HG03175 (cell line): ENCODE data around the gene ANP32A.

Source experiments
- ATAC-seq: cut with Tn5 transposase; IDR thresholded peaks from one replicate; pipeline ENCODE4 v1.9.1; 2021; ENCODE audit warnings: mild to moderate bottlenecking, moderate library complexity; ENCODE audit not compliant: unreplicated experiment

The ANP32A gene

DNA sequence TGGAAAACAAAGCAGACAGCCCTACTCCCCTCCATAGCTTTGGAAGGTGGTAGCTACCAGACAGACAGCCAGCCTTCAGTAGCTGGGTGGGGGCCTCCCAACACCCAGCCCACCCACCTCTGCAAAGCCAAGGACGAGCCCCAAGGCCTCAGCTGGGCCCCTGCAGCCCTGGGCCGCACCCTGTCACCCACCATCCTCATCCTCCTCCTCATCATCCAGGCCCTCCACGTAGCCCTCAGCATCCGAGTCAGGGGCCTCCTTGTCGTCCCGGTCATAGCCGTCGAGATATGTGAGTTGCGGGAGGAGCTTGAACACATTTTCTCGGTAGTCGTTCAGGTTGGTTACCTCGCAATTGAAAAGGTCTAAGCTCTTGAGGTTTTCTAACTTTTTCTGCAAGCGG lies 36.5 kb downstream of the ANP32A start:
- no peak for ATAC-seq

DNA sequence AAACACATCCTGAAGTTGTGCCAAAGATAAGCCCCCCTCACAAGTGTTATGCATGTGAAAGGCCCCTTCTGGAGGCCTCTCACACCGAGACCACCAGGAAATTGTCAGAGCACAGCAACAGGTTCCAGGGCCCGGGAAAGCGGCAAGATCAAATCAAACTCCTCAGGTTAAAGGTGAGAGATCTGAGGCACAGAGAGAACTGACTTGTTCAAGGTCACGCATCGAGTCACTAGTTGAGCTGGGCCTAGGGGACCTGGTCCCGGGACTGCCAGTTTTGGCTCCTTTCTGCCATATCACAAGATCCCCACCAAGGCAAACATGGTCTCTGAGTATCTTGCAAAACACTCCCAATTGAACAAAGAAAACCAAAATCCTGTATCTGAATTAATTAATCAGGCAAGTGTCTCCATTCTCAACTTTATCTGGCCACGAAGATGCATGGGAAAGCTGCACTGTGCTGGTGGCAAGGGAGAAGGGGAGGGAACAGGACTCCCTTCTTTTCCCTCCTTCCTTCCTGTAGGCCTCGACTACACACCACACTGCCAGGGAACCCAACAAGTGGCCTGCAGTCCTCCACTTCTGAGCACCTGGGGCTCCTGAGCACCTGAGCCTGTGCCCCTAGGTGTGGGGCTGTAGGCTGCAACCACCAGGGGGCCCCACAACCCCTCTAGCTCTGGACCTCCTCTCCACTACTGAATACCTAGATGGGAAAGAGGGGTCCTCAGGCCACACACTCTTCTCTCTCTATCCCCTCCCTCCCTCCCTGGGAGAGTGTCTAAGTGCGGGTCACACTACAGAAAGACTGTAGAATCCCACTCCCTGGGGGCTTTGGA lies 37.3 kb downstream of the ANP32A start:
- peak; percentile 55 for ATAC-seq

DNA sequence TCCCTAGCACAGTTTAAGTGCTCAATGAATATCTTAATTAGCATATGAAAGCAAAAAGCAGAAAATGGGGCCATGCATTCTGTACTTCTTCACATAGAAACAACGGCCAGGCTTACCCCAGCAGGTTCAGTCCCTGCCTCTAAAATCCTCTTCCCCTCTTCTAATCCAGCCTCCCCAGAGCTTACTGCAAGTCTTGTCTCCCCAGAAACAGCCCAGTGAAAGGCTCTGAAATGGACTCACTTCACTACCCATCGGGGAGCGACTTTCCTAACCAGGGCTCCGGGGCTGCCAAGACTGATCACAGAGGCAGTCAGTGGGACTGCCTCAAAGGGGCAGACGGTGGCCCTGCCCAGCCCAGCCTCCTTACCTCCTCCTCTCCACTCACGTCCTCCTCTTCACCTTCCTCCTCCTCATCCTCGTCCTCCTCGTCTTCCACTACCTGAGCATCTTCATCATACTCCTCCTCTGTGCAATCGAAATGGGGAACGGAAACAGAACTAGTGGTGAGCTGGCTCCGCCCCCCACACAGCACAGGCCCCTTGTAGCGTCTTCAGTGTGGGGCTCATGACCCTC lies 38.0 kb downstream of the ANP32A start:
- no peak for ATAC-seq

DNA sequence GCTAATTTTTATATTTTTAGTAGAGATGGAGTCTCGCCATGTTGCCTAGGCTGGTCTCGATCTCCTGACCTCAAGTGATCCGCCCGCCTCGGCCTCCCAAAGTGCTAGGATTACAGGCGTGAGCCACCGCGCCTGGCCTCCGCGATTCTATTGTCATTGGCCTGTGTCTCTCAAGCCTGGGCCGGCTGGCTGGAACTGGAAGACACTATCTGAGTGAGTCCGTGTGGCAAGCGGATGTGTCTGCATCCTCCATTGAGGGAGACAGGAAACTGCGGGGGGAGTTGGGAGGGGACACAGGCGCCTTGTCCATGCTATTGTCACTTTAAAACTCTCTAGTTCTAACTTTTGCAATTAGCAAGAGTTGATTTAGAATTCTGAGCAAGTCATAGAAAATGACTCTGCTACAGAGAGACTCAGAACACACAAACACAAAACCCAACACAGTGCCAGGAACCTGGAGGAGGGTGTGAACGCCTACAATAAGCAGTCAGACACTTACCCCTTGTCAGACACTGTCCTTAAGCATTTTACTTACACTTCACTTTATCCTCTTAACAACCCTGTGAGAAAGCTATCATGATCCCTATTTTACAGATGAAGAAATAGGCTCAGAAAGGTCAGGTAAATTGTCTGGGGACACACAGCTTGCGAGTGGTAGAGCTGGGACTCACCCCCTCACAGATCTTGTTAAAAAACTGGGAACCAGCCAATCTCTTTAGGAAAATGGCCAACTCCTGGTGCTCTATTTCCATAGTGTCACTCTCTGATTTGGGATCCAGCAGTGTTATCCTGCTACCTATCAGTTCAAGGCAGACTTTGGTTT lies 38.7 kb downstream of the ANP32A start:
- no peak for ATAC-seq

DNA sequence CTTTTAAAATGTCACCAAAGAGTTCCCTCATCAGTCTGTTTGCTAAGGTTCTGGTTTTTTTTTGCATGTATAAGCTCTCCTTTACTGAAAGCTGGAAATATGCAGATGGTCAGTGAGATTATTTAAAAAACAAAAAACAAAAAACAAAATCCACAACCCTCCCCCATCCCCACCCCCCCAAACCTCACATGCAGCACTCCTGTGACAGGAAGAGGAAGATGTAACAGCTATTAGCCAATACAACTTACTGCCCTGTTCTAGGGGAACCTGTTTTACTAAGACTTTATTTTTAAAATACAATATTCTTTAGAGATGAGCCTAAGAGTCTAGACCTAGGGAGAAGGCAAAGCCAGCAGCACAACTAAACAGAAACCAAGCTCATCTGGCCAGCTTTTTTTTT lies 39.5 kb downstream of the ANP32A start:
- no peak for ATAC-seq

DNA sequence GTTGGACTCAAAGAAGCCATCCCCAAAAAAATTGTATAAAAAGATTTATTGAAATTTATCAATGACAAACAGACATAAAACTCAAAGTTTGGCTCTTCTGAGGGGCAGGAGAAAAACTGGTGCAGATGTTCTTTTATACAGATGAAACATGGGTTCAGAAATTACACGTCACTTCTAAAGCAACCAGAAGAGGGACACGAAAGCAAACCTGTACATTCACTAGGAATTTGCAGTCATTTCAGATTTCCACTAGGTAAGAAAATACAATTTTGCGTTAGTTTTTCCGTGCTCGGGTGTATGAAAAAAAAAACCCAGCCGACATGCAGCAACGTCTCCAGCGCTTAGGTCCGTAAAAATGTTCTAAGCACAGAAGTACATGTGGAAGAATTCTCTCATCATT lies 41.8 kb downstream of the ANP32A start:
- no peak for ATAC-seq

DNA sequence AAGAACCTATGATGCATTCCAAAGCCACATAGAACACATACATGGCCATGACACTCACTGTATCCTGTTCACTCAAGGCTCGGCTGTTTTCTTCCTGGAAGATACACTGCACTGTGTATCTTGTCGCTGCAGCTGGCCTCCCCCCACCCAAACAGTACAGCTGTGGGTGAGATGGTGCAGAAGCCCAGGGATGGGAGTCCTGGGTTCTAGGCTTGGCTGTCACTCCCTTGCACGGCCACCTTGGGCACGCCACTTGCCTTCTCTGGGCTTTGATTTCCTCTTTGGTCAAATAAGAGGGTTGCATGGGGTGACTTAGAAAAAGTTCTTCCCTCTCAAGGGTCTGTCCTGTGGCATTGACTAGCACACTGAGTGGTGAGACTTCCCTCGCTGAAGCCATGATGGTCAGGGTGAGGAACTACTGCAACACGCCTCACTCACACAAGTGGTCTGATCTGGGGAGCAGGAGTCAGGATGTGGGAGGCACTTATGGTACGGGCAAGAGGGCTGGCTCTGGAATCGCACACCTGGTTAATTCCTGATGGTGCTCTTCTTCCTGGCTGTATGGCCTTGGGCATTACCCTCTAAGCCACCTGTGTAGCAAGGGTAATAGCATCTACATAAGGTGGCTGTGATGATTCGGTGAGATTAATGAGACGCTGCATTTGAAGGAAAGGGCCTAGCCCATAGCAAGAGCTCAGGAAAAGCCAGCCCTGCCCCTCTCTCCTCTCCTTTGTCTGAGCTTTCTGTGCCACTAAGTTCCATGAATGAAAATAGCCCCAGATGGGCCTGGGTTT lies 44.0 kb downstream of the ANP32A start:
- no peak for ATAC-seq

DNA sequence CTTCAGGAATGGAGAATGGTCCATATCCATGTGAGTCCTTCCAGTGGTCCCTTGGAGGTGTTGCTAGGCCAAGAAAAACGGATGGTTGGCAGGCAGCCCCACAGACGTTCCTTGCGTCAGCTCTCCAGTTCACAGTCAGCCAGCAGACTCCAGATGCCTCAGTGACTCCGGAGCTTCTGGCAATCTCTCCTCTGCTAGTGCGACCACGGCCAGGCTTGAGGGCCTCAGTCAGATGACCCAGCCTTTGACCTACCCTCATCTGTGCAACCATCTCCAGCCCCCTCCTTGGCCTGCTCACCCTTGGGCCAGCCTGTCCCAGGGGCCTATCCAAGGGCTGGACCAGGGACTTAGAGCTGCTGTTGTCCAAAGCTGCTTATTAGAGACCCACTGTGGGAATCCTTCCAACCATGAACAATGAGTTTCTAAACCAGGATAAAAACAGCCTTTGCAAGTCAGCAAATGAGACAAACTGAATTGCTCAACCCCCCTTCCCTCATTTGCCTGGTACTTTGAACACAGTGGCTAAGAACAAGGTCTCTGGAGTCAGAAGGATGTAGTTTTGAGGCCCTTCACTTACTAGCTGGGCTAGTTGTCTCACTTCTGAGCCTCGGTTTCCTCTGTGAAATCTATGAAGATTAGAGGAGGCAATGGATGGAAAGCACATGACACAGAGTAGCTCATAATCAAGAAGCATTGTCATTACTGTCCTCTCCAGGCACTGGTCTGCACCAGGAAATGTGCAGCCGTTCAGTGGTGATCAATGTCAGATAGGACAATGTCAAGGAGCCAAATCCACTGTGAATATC lies 44.8 kb downstream of the ANP32A start:
- no peak for ATAC-seq

DNA sequence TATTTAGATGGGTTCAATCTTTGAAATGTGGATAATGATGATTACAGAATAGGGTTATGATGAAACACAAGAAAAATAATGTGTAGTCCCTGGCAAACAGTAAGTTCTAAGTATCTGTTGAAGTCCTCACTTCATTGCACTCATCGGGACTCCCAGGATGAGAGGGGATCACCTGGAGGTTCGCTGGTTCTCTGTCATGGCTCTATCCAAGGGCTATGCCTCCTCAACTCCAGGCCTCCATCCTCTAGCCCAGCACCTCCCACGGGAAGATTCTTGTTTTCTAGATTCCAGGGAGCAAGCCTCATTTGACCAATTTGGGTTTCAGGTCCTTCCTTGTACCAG lies 45.5 kb downstream of the ANP32A start:
- no peak for ATAC-seq

DNA sequence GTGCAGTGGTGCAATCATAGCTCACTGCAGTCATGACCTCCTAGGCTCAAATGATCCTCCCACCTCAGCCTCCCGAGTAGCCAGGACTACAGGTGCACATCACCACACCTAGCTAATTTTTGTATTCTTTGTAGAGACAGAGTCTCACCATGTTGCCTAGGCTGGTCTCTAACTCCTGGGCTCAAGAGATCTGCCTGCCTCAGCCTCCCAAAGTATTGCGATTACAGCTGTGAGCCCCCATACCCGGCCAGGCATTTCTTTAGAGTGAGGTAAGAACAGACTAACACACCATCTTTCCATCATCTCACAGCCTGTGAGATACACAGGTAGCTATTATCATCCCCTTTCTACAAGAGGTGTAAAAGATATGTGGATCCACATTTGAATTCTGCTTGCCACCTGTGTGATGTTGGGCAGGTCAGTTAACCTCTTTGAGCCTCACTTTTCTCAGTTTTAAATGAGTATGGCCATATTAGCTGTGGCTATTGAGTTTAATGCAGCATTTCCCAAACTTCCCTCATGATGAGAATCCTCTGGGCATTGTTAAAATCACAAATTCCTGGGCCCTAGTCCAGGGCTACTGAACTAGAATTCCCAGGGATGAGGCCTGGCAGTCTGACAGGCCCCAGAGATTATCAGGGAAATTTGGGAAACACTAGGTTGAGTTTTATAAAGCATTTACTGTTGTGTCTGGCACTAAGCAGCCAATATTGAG lies 46.0 kb downstream of the ANP32A start:
- ATAC-seq = no peak

DNA sequence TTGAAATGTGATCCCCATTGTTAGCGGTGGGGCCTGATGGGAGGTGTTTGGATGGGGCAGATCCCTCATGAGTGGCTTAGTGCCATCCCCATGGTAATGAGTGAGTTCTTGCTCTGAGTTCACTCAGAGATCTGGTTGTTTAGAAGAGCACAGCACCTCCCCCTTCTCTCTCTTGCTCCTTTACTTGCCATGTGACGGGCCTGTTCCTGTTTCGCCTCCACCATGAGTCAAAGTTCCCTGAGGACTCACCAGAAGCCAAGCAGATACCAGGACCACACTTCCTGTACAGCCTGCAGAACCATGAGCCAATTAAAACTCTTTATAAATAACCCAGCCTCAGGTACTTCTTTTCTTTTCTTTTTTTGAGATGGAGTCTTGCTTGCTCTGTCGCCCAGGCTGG lies 46.6 kb downstream of the ANP32A start:
- no peak for ATAC-seq

DNA sequence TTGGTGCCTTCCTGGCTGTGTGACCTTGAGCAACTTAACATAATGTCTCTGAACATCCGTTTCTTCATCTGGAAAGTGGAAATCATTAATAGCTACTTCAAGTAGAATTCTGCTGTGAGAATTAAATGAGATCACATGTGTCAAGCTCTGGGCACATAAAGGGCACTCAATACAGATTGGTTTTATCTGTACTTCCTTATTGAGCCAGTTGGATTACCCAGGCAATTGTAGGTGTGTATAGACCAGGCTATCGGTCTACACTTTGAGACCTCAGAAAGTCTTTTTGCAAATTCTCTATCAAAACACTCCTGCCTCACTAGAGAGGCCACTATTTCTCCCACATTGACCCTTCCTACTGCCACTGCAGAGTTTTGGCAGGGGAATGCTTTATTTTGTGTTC lies 47.7 kb downstream of the ANP32A start:
- no peak for ATAC-seq

DNA sequence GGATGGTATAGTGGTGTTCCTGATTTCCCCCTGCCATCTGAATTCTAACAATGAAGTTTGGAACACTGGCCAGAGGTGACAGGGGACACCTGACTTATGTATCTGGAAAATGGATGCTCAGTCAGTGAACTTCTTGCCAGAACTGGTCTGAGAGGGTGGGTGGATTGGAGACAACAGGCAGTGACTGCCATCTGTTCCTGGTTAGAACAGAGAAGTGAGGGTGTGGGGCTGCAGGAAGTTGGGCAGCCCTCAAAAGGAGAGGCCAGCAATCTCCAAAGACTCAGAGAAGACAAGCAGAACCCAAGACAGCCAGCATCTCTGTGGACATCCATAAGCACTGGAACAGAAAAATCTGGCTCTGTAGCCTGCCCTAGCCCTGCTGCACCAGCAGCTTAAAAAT lies 50.5 kb downstream of the ANP32A start:
- no peak for ATAC-seq

DNA sequence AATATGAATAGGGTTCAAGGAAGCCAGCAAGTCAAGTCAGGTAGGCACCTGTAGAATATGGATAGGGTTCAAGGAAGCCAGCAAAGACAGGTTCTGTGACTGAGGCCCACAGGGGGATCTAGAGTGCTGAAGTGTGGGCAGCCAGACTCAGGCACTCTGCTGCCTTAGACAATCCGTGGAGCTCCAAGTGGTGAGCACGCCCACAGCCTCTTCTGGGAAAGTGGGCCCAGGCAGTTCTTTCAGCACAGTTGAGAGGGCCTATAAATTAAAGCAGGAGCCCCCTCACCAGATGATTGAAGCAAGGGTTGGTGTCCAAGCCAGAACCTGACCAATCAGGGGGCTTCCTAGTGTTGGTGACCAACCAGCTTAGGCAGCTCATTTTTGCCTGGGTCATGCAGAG lies 51.0 kb downstream of the ANP32A start:
- ATAC-seq = no peak

DNA sequence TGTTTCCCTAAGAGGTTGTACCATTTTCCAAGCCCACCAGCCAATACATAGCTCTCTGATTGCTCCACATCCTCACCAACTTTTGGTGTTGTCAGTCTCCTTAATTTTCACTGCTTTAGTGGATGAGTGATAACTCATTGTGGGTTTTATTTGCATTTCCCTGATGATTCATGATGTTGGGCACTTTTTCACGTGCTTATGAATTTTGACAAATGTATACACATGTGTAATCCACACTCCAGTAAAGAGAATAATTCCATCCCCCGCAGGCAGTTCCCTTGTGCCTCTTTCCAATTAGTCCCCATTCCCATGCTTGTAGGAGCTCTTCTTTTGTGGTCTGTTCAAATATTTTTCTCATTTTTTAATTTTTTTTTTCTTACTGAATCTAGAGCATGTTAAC lies 52.4 kb downstream of the ANP32A start:
- ATAC-seq = no peak

DNA sequence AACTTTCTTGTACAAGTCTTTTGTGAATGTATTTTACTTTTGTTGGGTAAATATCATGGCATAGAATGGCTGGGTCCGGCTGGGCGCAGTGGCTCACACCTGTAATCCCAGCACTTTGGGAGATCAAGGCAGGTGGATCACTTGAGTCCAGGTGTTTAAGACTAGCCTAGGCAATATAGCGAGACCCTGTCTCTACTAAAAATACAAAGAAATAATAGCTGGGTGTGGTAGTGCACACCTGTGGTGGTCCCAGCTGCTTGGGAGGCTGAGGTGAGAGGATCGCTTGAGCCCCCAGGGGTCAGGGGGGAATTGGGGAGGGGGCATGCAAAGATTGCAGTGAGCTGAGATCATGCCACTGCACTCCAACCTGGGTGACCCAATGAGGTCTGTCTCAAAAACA lies 52.9 kb downstream of the ANP32A start:
- ATAC-seq = no peak

DNA sequence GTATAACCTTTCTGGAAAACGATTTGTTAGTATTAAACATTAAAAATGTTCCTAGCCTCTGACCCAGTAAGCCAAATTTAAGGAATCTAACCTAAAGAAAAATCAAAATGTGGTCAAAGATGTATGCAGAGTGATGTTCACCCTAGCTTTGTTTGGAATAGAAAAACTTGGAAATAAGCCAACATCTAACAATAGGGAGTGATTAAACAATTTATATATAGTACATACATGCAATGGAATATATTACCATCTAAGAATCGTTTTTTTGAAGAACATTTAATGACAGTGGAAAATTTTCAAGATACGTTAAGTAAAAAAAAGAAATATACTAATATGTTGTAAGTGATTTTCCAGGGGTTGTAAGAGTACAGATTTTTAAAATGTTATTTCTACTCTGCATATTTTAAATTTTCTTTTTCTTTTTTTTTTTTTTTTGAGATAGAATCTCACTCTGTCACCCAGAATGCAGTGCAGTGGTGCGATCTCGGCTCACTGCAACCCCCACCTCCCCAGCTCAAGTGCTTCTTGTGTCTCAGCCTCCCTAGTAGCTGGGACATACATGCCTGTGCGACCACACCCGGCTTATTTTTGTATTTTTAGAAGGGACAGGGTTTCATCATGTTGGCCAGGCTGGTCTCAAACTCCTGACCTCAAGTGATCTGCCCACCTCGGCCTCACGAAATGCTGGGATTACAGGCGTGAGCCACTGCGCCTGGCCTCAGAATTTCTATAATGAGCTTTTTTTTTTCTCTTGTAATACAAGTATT lies 54.9 kb downstream of the ANP32A start:
- ATAC-seq = no peak

DNA sequence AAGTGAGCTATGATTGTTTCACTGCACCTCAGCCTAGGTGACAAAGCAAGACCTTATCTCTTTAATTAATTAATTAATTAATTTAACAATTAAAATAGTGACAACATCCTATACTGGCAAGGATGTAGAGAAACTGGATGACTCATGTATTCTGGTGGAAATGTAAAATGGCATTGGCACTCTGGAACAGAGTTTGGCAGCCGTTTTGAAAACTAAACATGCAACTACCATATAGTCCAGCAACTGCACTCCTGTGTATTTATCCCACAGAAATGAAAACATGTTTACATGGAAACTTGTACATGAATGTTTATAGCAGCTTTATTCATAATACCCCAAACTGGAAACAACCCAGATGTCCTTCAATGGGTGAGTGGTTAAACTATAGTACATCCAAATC lies 56.6 kb downstream of the ANP32A start:
- ATAC-seq = no peak

DNA sequence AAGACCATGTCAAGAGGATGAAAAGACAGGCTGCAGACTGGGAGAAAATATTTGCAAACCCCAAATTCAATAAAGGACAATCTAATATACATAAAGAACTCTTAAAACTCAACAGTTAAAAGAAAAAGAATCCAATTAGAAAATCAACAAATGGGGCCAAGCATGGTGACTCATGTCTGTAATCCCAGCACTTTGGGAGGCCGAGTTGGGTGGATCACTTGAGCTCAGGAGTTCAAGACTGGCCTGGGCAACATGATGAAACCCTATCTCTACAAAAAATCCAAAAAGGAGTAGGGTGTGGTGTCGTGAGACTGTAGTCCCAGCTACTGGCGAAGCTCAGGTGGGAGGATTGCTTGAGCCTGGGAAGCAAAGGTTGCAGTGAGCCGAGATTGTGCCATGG lies 57.6 kb downstream of the ANP32A start:
- ATAC-seq = no peak
